NCI-H524 treated with DMSO at 0.1 percent for 48 hours (cell line): ENCODE results near the gene RAB44.

ENCODE experiments used
- DNase-seq: peaks from one replicate; lab custom pipeline; 2025; lab: John Stamatoyannopoulos, UW

RAB44 gene

DNA sequence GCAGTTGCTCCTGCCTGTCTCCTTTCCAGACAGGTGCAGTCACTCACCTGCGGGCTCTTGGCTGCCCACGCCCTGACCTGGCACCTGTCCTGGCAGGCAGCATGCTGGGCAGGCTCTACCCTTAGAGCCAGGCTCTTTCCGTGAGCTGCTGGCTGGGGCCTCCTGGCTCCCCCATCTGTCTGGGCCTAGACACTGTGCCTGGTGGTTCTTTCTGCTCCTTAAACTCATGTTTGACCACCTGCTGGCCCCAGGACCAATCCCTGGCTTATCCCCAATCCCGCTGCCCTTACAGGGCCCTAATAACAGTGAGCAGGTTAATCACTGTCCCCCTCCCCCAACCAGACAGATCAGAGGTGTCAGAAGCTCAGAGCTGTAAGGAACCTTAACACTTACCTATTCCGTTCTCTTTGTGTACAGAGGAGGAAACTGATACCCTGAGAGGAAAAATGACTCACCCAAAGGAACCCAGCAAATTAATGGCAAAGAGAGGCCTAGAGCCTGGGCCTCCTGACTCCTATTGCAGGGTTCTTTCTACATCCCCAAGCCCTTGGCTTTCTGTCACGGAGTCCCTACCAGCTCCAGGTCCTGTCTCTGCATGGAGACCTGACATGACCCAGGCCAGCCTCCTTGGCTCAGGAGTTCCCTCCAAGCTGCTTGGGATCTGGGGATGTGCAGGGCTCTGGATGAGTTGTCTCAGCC lies 54.7 kb downstream of the RAB44 start:
- DNase-seq: no peak

DNA sequence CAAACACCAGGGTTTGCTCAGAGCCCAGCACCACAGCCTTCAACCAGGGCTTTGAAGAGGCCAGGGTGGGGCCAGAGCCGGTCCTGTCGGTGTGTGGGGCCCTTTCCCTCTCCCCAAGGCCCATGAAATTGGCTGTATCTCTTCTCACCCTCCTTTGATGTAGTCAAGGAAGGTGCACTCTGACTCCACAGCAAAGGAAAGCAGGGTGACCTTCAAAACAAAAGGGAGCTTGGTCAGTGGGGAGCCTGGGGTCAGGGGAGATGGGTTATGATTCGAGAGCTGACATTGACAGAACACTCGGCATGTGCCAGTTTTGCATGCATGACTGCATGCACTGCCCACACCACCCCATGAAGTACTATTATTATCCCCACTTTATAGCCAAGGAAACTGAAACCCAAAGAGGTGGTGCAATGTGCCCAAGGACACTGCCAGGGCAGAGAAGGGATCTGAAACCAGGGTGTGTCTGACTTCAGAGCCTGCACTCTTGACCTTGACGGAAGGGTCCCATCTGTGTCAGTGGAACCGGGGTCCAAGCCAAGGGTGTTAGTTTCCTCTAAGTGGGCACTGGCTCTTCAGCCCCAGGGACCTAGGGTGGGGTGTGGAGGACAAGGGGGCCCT lies 55.4 kb downstream of the RAB44 start:
- DNase-seq: no peak

DNA sequence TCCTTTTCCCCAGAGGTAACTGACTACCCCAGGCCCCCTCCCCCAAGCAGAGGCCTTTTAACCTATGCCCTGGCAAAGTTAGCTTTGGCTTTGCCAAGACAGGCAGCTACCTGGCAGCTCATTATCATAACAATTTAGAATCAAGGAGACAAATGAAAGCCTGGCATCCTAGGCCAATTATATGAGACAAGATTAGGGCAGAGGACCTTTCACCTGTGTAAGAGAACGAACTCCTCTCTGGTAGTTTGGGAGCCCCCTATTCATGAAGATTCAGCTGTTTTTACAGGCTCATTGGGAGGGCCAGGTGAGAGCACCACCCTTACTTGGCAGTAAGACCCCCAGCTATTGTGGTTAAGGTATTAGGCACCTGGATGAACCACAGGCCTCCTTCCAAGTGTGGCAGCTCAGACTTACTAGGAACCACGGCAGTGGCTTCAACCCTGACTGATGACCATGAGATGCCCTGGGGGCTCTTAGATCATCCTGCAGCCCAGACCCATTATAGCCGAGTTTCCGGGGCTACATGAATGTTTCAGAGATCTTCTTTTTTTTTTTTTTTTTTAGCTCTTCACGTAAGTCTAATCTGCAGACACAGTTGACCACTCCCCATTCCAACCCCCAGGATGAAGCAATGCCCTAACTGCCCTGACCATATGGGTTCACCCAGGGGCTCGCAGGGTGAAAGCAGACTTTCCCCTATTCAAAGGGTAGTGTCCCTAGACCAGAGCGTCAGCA lies 56.2 kb downstream of the RAB44 start:
- no peak for DNase-seq

DNA sequence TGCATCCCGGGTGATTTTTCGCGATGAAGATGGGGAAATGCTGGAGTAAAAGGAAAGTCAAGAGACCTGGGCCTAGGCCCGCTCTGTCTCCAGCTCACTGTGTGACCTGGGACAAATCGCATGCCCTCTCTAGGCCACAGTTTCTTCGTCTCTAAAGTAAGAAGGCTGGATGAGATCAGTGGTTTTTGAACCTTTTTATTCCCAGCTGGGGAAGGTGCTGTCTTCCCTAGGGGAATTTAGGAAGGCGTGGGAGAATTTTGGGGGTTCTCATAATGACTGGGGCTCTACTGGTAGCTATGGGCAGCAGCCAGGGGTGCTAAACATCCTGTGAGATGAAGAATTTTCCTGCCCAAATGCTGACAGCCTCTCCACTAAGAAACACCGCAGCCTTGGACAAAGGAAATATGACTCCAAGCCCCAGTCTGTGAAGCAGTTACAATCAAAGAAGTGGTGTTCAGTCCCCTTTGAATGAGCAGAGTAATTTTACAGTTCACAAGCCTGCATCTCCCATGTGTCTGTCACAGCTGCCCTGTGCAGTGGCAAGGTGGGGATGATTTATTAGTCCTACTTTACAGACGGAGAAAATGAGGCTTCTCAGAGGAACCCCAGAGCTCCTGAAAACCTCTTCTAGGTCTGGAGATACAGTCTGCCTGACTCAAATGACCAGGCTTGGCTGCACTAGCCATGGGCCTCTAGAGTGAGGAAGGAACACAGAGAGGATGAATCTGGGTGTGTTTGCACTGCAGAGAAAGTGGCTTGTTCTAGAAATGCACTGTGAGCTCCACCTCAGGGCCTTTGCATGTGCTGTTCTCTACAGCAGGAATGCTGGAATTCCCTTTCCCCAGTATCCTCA lies 57.2 kb downstream of the RAB44 start:
- DNase-seq: no peak

DNA sequence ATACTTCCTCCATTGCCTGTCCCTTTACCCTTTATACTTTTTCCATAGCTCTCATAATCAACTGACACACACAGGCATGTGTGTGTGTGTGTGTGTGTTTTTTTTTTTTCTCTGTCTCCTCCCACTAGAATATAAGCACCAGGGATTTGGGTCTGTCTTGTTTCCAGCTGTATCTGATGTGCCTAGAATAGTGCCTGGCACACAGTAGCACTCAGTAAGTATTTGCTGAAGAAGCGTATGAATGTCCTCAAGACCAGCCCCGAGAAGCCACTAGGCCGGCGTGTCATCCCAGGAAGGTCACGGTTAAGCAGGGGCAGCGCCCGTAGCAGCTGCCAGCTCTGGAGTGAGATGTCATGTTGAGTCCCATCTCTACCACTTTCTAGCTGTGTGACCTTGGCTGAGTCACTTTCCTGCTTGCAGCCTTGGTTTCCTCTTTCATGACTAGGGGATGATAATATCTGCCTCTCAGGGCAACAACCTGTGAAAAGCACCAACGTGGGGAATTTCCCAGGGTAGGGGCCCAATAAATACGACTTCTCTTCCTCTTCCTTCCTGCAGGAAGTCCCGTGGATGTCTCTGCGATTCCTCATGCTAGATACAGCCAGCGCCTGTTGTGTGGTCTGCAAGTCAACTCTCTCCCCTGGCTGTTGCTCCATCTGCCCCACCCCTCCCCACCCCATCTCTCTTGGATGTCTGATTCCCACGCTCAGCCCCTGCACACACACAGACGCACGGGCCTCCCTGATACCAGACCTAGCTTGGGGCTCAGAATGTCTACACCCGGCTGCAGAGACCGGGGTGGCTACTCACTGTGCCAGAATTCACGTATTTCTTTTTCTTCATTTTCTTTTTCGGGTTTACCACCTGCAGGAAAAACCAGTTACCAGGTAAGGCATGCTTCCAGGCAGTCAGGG lies 58.1 kb downstream of the RAB44 start:
- DNase-seq: no peak

DNA sequence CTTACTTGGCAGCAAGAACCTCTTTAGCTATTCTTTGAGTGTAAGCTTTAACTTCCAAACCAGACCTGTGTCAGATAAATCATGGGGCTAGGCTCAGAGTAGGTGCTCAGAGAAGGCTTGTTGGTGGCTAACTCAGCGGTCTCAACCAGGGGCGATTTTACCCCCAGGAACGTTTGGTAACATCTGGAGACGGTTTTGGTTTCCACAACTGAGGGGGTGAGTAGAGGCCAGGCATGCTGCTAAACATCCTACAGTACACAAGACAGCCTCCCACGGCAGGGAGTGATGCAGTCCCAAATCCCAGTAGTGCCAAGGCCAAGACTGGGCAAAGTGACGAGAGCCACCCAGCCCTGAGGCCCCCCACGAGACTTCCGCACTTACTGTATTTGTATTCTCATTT lies 59.2 kb downstream of the RAB44 start:
- DNase-seq: no peak

DNA sequence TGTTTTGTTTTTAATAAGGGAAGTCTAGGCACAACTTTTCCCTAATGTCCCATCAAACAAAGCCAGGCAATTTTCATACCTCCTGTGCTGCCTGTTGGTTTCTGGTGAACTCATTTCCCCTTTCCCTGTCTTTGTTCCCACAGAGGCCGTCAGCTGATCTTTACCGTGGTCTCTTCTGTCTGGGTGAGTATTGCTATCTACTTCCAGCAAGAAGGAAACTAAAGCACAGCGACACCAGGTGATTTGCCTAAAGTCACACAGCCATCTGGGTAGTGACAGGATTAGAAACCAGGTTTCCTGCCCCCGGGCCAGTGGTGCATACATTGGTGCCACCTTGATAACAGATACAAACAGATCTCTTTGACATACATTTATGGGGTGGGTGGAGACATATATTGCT lies 59.6 kb downstream of the RAB44 start:
- no peak for DNase-seq

DNA sequence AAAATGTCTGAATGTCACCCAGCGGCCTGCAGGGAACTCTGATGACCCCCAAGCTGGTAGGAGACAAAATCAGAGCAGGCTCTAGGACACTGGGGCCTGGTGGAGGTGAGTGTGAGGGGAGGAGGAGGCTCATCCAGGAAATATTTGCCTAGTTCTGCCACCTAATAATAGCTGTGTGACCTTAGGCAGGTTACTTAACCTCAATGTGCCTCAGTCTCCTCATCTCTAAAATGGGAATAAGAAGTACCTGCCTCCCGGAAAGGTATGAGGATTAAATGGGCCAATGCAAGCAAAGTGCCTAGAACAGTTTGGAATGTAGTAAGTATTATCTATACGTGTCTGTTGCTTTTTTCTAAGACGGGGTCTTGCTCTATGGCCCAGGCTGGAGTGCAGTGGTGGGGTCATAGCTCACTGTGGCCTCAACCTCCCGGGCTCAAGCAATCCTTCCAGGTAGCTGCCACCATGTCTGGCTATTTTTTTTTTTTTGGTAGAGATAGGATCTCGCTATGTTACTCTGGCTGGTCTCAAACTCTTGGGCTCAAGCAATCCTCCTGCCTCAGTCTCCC lies 60.4 kb downstream of the RAB44 start:
- no peak for DNase-seq

DNA sequence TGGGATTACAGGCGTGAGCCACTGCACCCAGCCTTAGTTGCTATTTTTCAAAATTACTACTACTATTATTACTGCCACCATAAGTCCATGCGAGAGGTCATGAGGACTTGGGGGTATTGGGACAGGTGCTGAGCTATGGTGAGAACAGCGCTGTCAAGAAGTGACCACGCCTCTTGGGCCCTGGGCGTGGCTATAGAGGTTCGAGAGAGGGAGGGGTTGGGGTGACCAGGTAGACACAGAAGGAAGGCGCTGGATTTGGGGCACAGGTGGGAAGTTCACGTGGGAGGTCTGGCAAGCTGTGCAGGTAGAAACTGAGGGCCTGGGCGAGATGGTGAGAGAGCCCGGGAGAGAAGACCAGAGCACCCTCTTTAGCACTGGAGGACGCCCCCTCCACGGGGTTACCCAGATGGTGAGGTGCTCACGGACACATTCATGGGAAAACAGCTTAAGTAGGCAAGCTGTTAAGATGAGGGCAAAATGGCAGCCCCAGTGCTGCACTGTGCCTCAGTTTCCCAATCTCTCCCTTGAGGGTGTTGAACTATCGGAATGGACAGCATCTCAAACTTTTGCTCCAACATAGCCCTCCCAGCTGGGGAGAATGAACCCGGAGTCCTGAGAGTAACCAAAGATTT lies 61.0 kb downstream of the RAB44 start:
- no peak for DNase-seq

DNA sequence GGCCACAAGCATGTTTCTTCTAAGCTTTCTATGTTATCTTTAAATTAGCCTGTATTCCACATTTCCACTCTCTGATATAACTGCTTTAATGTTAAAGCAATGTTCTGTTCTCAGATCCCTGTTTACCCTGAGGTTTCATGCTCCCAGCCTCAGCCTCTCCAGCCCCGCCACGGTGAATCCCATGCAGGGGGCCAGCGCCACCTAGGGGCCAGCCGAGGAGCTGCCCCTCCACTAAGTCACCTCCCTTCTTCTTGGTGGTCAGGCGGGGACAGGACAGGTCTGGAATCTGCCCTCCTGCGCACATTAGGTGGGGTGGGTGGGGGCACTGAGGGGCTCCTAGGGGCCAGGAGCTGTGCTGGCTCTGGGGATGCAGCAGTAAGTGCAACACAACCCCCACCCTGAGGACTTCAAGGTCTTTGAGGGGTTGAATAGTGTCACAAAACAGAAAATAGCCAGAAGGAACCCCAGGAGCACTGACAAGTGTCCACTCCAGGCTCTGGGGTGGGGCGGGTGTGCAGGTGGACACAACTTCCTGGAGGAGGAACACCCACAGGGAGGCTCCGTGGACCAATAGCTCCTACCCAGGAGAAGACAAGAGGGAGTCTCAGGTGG lies 61.6 kb downstream of the RAB44 start:
- DNase-seq: peak; percentile 12

DNA sequence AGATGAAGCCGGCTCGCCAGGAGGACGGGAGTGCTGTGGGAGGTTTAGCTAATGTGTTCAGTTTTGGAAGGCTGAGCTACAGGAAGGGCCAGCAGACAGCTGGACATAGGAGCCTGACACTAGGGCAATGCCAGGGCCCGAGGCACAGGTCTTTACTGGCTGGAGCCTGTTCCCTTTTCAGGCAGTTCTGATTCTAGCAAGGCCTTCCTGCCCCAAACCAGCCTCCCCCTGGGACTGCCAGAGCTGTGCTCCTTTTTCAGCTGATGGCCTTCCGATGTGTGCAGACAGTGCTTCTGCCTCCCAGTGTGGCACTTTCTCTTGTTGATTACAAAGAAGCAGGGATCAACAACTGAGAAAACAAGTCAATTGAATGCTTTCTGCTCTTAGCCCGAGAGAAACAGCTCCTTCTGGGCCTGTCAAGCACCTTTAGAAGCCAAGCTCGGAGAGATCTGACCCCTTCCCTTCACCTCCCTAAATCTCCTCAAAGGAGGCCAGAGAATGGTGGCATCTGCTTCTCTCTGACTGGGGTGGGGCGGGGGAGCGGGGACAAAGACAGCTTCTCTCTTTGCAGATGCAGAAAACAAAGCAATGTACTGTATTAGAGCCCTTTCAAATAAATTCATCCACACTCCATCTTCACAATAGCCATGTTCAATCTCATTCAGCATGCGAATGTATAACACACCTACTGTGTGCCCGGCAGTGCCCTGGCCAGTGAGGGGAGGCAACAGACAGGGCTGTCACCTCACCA lies 63.2 kb downstream of the RAB44 start:
- no peak for DNase-seq

DNA sequence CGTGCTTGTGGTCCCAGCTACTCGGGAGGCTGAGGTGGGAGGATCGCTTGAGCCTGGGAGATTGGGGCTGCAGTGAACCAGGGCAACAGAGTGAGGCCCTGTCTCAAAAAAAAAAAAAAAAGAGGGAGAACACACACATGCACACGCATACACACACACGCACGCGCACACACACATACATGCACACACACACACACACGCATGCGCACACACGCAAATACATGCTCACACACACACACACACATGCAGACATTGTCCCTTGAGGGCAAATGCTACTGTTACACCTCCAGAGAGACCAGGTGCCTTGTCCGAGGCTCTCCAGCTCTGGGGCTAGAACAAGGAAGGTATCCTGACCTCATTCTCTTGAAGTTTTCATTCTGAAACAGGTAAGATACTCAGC lies 64.5 kb downstream of the RAB44 start:
- DNase-seq: no peak

DNA sequence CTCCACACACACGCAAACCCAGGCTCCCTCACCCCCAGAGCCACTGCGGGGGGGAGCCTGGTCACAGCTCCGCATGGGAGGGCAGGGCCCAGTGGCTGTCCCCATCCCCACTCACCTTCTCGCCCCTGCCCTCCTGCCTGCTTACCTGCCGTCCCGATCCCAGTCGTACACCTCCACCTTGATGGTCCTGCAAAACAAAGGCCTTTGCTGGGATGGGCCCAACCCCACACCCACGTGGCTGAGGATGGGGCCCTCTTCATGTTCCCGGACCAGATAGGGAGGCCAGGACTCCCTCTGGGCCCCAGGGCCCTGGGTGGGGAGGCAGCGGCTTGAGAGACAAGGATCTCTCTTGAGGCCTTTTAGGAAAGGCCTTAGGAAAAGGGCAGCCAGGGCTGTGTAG lies 67.6 kb downstream of the RAB44 start:
- no peak for DNase-seq

DNA sequence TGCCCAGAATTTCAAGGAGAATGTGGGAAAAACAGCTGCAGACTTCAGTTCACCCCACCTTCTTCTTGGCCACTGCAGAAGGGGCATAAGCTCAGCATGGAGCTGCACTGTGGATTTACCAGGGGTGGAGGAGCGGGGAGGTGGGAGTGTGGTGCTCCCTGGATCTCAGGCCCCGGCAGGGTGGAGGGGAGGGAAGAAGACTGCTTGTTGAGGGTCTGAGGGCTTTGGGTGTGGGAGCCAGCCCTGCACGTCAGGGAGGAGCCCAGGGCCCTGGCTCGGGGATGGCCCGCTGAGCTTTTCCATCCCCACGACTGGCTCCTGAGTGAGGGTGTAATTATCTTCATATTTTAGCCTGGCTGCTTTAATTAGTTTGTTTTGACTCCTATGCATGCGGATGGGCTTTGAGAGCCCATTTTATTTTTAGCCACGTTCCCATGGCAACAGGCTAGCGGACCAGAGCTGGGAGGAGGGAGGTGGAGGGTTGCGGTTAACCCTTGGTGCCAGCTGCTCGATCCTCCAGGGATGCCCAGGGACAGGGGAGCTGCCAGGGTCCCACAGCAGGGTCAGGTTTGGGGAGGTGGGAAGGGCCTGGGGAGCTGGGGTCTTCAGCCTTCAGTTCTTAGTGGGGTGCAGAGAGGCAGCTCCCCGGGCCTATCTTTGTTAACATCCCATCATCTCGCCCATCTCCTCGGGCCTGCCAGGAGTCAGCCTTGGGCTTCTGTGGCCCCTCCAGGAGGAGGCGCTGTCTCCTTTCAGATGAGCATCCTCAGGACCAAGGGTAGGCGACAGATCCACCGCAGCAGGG lies 68.2 kb downstream of the RAB44 start:
- DNase-seq: no peak

DNA sequence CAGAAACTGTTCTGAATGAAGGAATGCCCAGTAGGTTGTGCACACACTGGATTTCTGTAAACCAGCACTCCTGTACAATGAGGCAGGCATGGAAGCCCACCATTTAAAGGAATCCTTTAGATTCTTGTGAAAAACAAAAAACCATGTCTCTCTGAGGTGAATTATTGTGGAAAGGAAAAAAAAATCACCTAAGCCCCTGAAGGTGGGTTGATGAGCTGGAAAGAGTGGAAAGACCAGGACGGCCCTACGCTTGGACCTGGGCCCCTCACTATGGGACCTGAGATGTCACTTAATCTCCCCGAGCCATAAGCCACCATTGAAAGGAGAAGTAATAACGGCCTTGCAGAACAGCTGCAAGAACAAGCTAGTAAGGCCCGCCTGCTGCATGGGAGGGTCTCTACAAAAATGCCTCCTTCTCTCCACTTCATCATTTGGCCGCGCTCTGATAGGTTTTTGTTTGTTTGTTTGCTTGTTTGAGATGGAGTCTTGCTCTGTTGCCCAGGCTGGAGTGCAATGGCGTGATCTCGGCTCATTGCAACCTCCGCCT lies 68.8 kb downstream of the RAB44 start:
- no peak for DNase-seq

DNA sequence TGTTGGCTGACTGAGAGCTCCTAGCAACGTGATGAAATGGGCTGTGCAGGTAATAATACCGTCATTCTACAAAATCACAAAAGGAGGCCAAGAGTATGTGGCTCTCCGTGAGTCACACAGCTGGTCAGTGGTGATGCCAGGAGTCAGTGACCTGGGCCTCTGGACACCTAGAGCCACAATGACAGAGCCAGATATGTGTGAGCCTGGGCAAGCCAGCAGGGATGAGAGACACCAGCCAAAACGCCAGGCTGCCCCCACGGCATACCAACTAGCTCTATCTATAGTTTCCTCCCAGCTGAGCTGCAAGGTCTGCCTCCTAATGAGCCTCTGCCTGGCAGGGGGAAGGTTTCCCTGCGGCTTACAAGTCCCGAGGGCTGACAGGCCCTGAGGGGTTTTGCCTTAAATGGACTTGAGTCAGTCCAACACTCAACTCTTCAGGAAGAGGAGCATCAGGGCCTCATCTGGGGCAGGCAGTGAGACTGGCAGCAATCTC lies 71.6 kb downstream of the RAB44 start:
- DNase-seq: no peak

DNA sequence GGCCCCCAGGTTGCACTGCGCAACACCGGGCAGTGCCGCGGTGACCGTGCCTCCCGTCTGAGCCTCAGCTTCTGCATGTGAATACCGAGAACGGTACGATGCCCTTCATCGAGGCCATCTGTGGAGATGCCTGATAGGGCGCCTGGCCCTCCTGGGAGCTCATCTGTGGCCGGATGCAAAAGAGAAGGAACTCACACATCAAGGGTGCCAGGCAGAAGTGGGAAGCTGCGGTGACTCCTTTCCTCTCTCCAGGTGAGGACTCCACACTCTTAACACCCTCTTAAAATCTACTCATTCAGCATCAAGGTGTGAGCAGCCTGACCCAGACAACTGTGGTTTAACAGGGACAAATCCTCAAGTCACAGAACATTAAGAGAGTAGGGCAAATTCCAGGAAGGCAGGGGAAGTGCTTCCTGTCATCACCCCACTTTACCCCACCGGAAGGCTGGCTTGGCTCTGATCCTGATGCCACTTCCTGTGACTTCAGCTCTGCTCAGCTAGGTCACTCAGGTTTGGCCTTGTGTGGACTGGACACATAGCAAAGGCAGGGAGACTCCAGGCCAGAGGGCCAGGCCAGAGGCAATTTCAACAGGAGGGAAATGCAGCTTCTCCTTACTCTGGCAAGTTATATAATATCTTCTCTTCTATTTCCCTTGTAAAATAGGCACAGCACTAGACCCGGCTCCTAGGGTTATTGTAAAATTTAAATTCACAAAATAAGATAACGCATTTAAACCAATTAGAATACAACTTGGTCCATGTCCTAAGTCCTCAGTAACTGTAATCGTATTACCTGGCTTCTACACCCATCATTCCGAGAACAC lies 72.3 kb downstream of the RAB44 start:
- DNase-seq: no peak
